Astrocyte (in vitro differentiated cells and primary cell): ENCODE results near the gene LACC1. TPM values are rescaled to one million over a fixed set of nuclear protein-coding genes. Genes with fewer than 3 reads are reported as not detected.

Experiments used
- DNase-seq: peaks from one replicate; pipeline ENCODE4 v3.0.0-alpha.2; 2010; ENCODE audit warnings: low read depth
- FAIRE-seq: peaks from 2 replicates; lab custom pipeline; 2011; peaks lifted over from hg19 to GRCh38; lab: Jason Lieb, UNC
- H2AFZ ChIP-seq: 2 replicates; pipeline ENCODE4 v1.6.0; 2012; ENCODE audit warnings: low read depth, low read length, inconsistent platforms
- H3K27ac ChIP-seq: 2 replicates; pipeline ENCODE4 v1.5.1; 2011; ENCODE audit warnings: low read depth, low read length, inconsistent platforms
- H3K27me3 ChIP-seq: 2 replicates; pipeline ENCODE4 v1.6.0; 2011; ENCODE audit warnings: low read length, inconsistent platforms; ENCODE audit not compliant: insufficient read depth
- H3K36me3 ChIP-seq: 2 replicates; pipeline ENCODE4 v1.5.1; 2011; ENCODE audit warnings: low read length, inconsistent platforms; ENCODE audit not compliant: insufficient read depth
- H3K4me1 ChIP-seq: 2 replicates; pipeline ENCODE4 v1.5.1; 2011; ENCODE audit warnings: low read length, inconsistent platforms; ENCODE audit not compliant: insufficient read depth
- H3K4me2 ChIP-seq: 2 replicates; pipeline ENCODE4 v1.6.0; 2012; ENCODE audit warnings: low read length, inconsistent platforms
- H3K4me3 ChIP-seq: 2 replicates; pipeline ENCODE4 v1.5.1; 2011; ENCODE audit warnings: low read depth, mild to moderate bottlenecking, low read length, inconsistent platforms; ENCODE audit not compliant: insufficient read depth
- H3K79me2 ChIP-seq: 2 replicates; pipeline ENCODE4 v1.6.0; 2012; ENCODE audit warnings: mild to moderate bottlenecking, low read length, inconsistent platforms; ENCODE audit not compliant: insufficient read depth
- H3K9ac ChIP-seq: 2 replicates; pipeline ENCODE4 v1.6.0; 2012; ENCODE audit warnings: mild to moderate bottlenecking, low read length, inconsistent platforms
- H3K9me3 ChIP-seq: 2 replicates; pipeline ENCODE4 v1.5.1; 2012; ENCODE audit warnings: low read depth, mild to moderate bottlenecking, low read length, inconsistent platforms; ENCODE audit not compliant: insufficient read depth
- H4K20me1 ChIP-seq: 2 replicates; pipeline ENCODE4 v1.6.0; 2012; ENCODE audit warnings: low read length, inconsistent platforms; ENCODE audit not compliant: insufficient read depth
- H3K27ac Mint-ChIP-seq: one replicate; pipeline ENCODE4 v1.8.0; 2021; ENCODE audit warnings: mild to moderate bottlenecking, mixed read lengths; ENCODE audit not compliant: unreplicated experiment
- H3K27me3 Mint-ChIP-seq: one replicate; pipeline ENCODE4 v1.8.0; 2021; ENCODE audit warnings: low read depth, mixed read lengths; ENCODE audit not compliant: unreplicated experiment
- H3K36me3 Mint-ChIP-seq: one replicate; pipeline ENCODE4 v1.8.0; 2021; ENCODE audit warnings: low read depth, mixed read lengths; ENCODE audit not compliant: unreplicated experiment
- H3K4me1 Mint-ChIP-seq: one replicate; pipeline ENCODE4 v1.8.0; 2021; ENCODE audit warnings: low read depth, mixed read lengths; ENCODE audit not compliant: unreplicated experiment
- H3K4me3 Mint-ChIP-seq: one replicate; pipeline ENCODE4 v1.8.0; 2021; ENCODE audit warnings: mild to moderate bottlenecking, moderate library complexity, mixed read lengths; ENCODE audit not compliant: unreplicated experiment
- H3K9me3 Mint-ChIP-seq: one replicate; pipeline ENCODE4 v1.8.0; 2021; ENCODE audit warnings: mild to moderate bottlenecking, mixed read lengths; ENCODE audit not compliant: unreplicated experiment
- EZH2 ChIP-seq: IDR thresholded peaks from 2 replicates; pipeline ENCODE4 v1.6.1; 2012; ENCODE audit warnings: mild to moderate bottlenecking, low read length, inconsistent platforms; ENCODE audit not compliant: insufficient read depth
- total RNA-seq: library from RNA; stranded (reverse); gene quantifications from 2 replicates; pipeline ENCODE4 v1.2.1, GENCODE V29; 2021
- TF ChIP-seq, protein P1 (sequence below): IDR thresholded peaks from 2 replicates; pipeline ENCODE4 v1.5.1; 2011; ENCODE audit warnings: low read depth, mild to moderate bottlenecking, inconsistent platforms, low read length, moderate library complexity; ENCODE audit not compliant: insufficient read depth

LACC1 gene
- total RNA-seq, 1 donor from 2014 or later = 9.2 TPM

DNA sequence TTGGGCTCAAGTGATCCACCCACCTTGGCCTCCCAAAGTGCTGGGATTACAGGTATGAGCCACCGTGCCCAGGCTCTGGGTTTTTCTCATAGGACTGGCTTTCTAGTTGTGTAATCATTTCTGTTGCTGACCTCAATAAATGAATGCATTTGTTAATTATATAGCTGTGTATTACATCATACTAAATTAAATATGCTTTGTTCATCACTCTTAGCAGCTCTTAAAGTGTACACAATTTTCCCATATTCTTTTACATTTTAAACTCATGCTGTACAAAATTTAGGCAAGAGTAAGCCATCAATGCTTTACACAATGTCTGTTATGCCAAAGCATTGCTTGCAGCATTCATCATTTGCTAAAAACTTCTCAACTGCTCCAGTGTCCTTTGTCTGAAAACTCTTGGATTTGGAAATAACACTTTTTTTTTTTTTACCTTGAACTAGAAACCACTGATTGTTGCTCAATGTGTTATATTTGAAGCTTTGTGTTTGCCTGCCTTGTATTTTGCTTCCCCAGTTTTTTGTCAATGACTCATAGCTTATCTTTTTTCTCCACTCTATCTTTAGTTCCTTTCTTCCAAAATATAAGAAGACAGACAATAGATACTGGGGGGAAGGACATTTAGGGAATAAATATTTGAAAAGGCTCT lies 31.6 kb upstream of the LACC1 start:
- H3K9me3 Mint-ChIP-seq = peaks cover 36% of the 10 kb centered on the region
- peaks cover 8% of the 10 kb centered on the region for H3K4me1 Mint-ChIP-seq
- no peak overlapping the region for H3K9ac ChIP-seq
- H3K27ac ChIP-seq = peak overlapping the region; percentile 28
- H3K4me3 Mint-ChIP-seq = no peak overlapping the region
- FAIRE-seq (peak; percentile 69), DNase-seq (peak; percentile 84)
- no peaks in the 10 kb centered on the region for H4K20me1 ChIP-seq
- no peaks in the 10 kb centered on the region for H3K79me2 ChIP-seq
- peaks cover 11% of the 10 kb centered on the region for H3K9me3 ChIP-seq
- no peaks in the 10 kb centered on the region for H3K27me3 ChIP-seq
- H3K36me3 ChIP-seq = no peaks in the 10 kb centered on the region
- H3K4me1 ChIP-seq = no peaks in the 10 kb centered on the region
- peak overlapping the region; percentile 13 for H3K4me2 ChIP-seq
- no peak overlapping the region for H2AFZ ChIP-seq
- H3K27me3 Mint-ChIP-seq = no peaks in the 10 kb centered on the region
- H3K36me3 Mint-ChIP-seq = peaks cover 29% of the 10 kb centered on the region
- TF ChIP-seq, protein P1, sequence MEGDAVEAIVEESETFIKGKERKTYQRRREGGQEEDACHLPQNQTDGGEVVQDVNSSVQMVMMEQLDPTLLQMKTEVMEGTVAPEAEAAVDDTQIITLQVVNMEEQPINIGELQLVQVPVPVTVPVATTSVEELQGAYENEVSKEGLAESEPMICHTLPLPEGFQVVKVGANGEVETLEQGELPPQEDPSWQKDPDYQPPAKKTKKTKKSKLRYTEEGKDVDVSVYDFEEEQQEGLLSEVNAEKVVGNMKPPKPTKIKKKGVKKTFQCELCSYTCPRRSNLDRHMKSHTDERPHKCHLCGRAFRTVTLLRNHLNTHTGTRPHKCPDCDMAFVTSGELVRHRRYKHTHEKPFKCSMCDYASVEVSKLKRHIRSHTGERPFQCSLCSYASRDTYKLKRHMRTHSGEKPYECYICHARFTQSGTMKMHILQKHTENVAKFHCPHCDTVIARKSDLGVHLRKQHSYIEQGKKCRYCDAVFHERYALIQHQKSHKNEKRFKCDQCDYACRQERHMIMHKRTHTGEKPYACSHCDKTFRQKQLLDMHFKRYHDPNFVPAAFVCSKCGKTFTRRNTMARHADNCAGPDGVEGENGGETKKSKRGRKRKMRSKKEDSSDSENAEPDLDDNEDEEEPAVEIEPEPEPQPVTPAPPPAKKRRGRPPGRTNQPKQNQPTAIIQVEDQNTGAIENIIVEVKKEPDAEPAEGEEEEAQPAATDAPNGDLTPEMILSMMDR = no peak
- no peak for TF ChIP-seq EZH2
- no peak overlapping the region for H3K4me3 ChIP-seq
- H3K27ac Mint-ChIP-seq = peak overlapping the region; percentile 86

DNA sequence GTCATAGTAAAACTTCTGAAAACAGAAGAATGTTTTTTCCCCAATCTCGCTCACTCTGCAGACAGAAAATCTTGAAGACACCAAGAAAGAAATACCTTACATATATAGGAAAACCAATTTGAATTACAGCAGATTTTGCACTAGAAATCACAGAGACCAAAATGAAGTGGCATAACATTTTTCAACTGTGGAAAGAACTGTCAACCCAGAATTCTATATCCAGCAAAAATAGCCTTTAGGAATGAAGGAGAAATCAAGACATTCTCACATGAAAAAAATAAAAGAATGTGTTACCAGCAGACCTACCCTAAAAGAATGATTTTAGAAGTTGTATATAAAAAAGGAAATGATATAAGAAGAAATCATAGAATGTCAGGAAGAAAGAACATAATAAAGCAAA lies 28.8 kb upstream of the LACC1 start:
- H3K9me3 ChIP-seq = peaks cover 11% of the 10 kb centered on the region
- H2AFZ ChIP-seq = no peak overlapping the region
- H3K4me1 ChIP-seq = no peaks in the 10 kb centered on the region
- no peaks in the 10 kb centered on the region for H3K27me3 ChIP-seq
- H3K36me3 ChIP-seq = no peaks in the 10 kb centered on the region
- H3K4me3 ChIP-seq = no peak overlapping the region
- Mint-ChIP-seq H3K36me3 (peaks cover 50% of the 10 kb centered on the region), H3K9me3 (peaks cover 56% of the 10 kb centered on the region), H3K4me1 (peaks cover 8% of the 10 kb centered on the region), H3K27me3 (no peaks in the 10 kb centered on the region), H3K27ac (no peak overlapping the region), H3K4me3 (no peak overlapping the region)
- no peak overlapping the region for H3K27ac ChIP-seq
- no peak overlapping the region for H3K9ac ChIP-seq
- DNase-seq (no peak), FAIRE-seq (no peak)
- no peaks in the 10 kb centered on the region for H4K20me1 ChIP-seq
- H3K4me2 ChIP-seq = no peak overlapping the region
- no peaks in the 10 kb centered on the region for H3K79me2 ChIP-seq
- TF ChIP-seq, protein P1 = no peak
- no peak for TF ChIP-seq EZH2

DNA sequence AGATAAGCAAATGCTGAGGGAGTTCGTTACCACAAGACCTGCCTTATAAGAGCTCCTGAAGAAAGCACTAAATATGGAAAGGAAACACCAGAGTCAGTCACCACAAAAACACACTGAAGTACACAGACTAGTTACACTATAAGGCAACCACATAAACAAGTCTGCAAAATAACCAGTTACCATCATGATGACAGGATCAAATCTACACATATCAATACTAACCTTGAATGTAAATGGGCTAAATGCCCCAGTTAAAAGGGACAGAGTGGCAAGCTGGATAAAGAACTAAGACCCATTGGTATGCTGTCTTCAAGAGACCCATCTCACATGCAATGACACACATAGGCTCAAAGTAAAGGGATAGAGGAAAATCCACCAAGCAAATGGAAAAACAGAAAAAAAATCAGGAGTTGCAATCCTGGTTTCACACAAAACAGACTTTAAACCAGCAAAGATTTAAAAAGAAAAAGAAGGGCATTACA lies 26.7 kb upstream of the LACC1 start:
- Mint-ChIP-seq H3K4me3 (no peak overlapping the region), H3K9me3 (peaks cover 56% of the 10 kb centered on the region), H3K36me3 (peaks cover 48% of the 10 kb centered on the region), H3K27ac (no peak overlapping the region), H3K4me1 (peaks cover 6% of the 10 kb centered on the region), H3K27me3 (no peaks in the 10 kb centered on the region)
- Histone ChIP-seq H3K9me3 (peaks cover 11% of the 10 kb centered on the region), H3K4me1 (no peaks in the 10 kb centered on the region), H2AFZ (no peak overlapping the region), H4K20me1 (no peaks in the 10 kb centered on the region), H3K4me3 (no peak overlapping the region), H3K9ac (no peak overlapping the region), H3K27me3 (no peaks in the 10 kb centered on the region), H3K79me2 (no peaks in the 10 kb centered on the region), H3K4me2 (no peak overlapping the region), H3K36me3 (no peaks in the 10 kb centered on the region), H3K27ac (no peak overlapping the region)
- no peak for DNase-seq
- peak; percentile 56 for FAIRE-seq
- TF ChIP-seq, protein P1 = no peak
- TF ChIP-seq EZH2 = no peak
